Upper lobe of left lung (tissue), 6 donors: ENCODE measurements around the gene DLG2. TPM values are rescaled to one million over a fixed set of nuclear protein-coding genes. Genes with fewer than 3 reads are reported as not detected.
A peak's percentile ranks its signal among the peaks of the same experiment; 100 is the strongest.
"Not testable (repeated sequence)": the region's sequence is repeated elsewhere in the genome, so short reads cannot be mapped to it uniquely, and the experiment has no call there.

Experiments
- ATAC-seq, 2 donors: fragments of 200-7000 bp; cut with Tn5 transposase; one replicate each; pipeline ENCODE4 v1.9.1; 2022; ENCODE audit warnings: mild to moderate bottlenecking in 2 of 2, moderate library complexity in 2 of 2; ENCODE audit not compliant: low FRiP score in 2 of 2
- DNase-seq, 2 donors: peaks; one replicate each; pipeline ENCODE4 v3.0.0-alpha.2; 2019 to 2020
- H3K27ac ChIP-seq, 4 donors: fragments of 200-600 bp; sonication (generic); one replicate each; pipeline ENCODE4 v1.5.1; 2016 to 2019
- H3K27me3 ChIP-seq, 4 donors: fragments of 200-600 bp; sonication (generic); one replicate each; pipeline ENCODE4 v1.5.1; 2017 to 2019
- H3K36me3 ChIP-seq, 4 donors: fragments of 200-600 bp; sonication (generic); one replicate each; pipeline ENCODE4 v1.5.1; 2016 to 2019
- H3K4me1 ChIP-seq, 4 donors: fragments of 200-600 bp; sonication (generic); one replicate each; pipeline ENCODE4 v1.5.1; 2018 to 2019
- H3K4me3 ChIP-seq, 4 donors: fragments of 200-600 bp; sonication (generic); one replicate each; pipeline ENCODE4 v1.5.1; 2017 to 2019; ENCODE audit warnings: mild to moderate bottlenecking in 2 of 4, moderate library complexity in 1 of 4
- H3K9me3 ChIP-seq, 4 donors: fragments of 200-600 bp; sonication (generic); one replicate each; pipeline ENCODE4 v1.5.1; 2018 to 2019
- CTCF ChIP-seq, 6 experiments: fragments of 450-650 bp in 4 of 6; fragments of 200-600 bp in 2 of 6; sonication (generic) in 2 of 6; IDR thresholded peaks; one replicate each; pipeline ENCODE4 v1.5.1; 2016 to 2019; ENCODE audit warnings: antibody characterized with exemption in 6 of 6
- EP300 ChIP-seq, 4 donors: sonication (generic); formaldehyde crosslinking; IDR thresholded peaks; one replicate each; pipeline ENCODE4 v1.5.1; 2017; ENCODE audit warnings: antibody characterized with exemption in 4 of 4, control low read depth in 2 of 4
- POLR2A ChIP-seq, 4 donors: fragments of 450-650 bp; IDR thresholded peaks; one replicate each; pipeline ENCODE4 v1.5.1; 2016 to 2017; ENCODE audit warnings: antibody characterized with exemption in 4 of 4, mild to moderate bottlenecking in 2 of 4
- POLR2AphosphoS5 ChIP-seq, 2 donors: sonication (generic); formaldehyde crosslinking; IDR thresholded peaks; one replicate each; pipeline ENCODE4 v1.5.1; 2017; ENCODE audit warnings: antibody characterized with exemption in 2 of 2
- WGBS, 2 donors: methylation state at CpG; one replicate each; pipeline ENCODE4 v1.1.5; 2017 to 2018; 5-methylcytosine and 5-hydroxymethylcytosine counted together
- total RNA-seq, 6 donors: library from RNA; depleted of rRNA in 4 of 6; stranded (reverse); fragments of >200 nt in 4 of 6; gene quantifications; one replicate each; pipeline versions ENCODE4 v1.1.0 to v1.2.1, GENCODE V29; 2016 to 2021
- donor health status: DM: no; HTN: no; CAD: no; lungs with moderate emphysema.
- donor health status: DM: no; HTN: yes; CAD: no; lungs with severe emphysema.

Gene DLG2
- total RNA-seq, 6 donors from 2014 or later: 3.4 to 37.7 (median 9.1) TPM

GRCh38 chr11:84322211-84322610, 1304.9 kb downstream of the DLG2 start:
- no peak overlapping the region for H3K4me3 ChIP-seq
- no peak overlapping the region for H3K27ac ChIP-seq
- no peaks in the 10 kb centered on the region for H3K36me3 ChIP-seq
- H3K4me1 ChIP-seq: no peaks in the 10 kb centered on the region
- DNase-seq (no peak), ATAC-seq (no peak)
- H3K9me3 ChIP-seq: no peaks in the 10 kb centered on the region
- TF ChIP-seq POLR2A (IDR thresholded peaks at IDR 0.05): no peak
- no peak for TF ChIP-seq CTCF (IDR thresholded peaks at IDR 0.05)
- no peak for TF ChIP-seq POLR2AphosphoS5 (IDR thresholded peaks at IDR 0.05)
- no peak for TF ChIP-seq EP300 (IDR thresholded peaks at IDR 0.05)
- H3K27me3 ChIP-seq: no peaks in the 10 kb centered on the region

GRCh38 chr11:84319863-84320262, 1307.3 kb downstream of the DLG2 start:
- DNase-seq (no peak), ATAC-seq (no peak)
- H3K27ac ChIP-seq: no peak overlapping the region
- H3K9me3 ChIP-seq: no peaks in the 10 kb centered on the region
- H3K36me3 ChIP-seq: no peaks in the 10 kb centered on the region
- TF ChIP-seq POLR2A (IDR thresholded peaks at IDR 0.05): no peak
- TF ChIP-seq CTCF (IDR thresholded peaks at IDR 0.05): no peak
- TF ChIP-seq POLR2AphosphoS5 (IDR thresholded peaks at IDR 0.05): no peak
- TF ChIP-seq EP300 (IDR thresholded peaks at IDR 0.05): no peak
- 81 to 86% methylated on average over 2 of the region's 2 CpGs for WGBS, 2 donors
- H3K27me3 ChIP-seq: no peaks in the 10 kb centered on the region
- no peaks in the 10 kb centered on the region for H3K4me1 ChIP-seq
- H3K4me3 ChIP-seq: no peak overlapping the region

- TF ChIP-seq EP300 (IDR thresholded peaks at IDR 0.05): no peak
- no peak for TF ChIP-seq POLR2AphosphoS5 (IDR thresholded peaks at IDR 0.05)
- TF ChIP-seq POLR2A (IDR thresholded peaks at IDR 0.05): no peak
- no peak for TF ChIP-seq CTCF (IDR thresholded peaks at IDR 0.05)
- Histone ChIP-seq H3K36me3 (no peaks in the 10 kb centered on the region), H3K4me3 (peak overlapping the region in 1 of 4 donors; percentile 30), H3K27me3 (no peaks in the 10 kb centered on the region), H3K4me1 (no peaks in the 10 kb centered on the region), H3K9me3 (no peaks in the 10 kb centered on the region), H3K27ac (no peak overlapping the region)
- DNase-seq (peak in 1 of 2 donors; percentile 30), ATAC-seq (peak; percentile 55 to 64)
- 64 to 69% methylated on average over 15 of the region's 15 CpGs for WGBS, 2 donors
Measured at GRCh38 chr11:84316866-84317555, 1310.1 kb downstream of the DLG2 start.

- ATAC-seq: no peak
- no peak for DNase-seq
- TF ChIP-seq EP300 (IDR thresholded peaks at IDR 0.05) (no peak), POLR2AphosphoS5 (IDR thresholded peaks at IDR 0.05) (no peak), CTCF (IDR thresholded peaks at IDR 0.05) (no peak)
Measured at GRCh38 chr11:84313830-84314359, 1313.2 kb downstream of the DLG2 start.

GRCh38 chr11:84310268-84310667, 1316.9 kb downstream of the DLG2 start:
- no peak for TF ChIP-seq CTCF (IDR thresholded peaks at IDR 0.05)
- no peak for TF ChIP-seq POLR2AphosphoS5 (IDR thresholded peaks at IDR 0.05)
- no peak for TF ChIP-seq EP300 (IDR thresholded peaks at IDR 0.05)
- WGBS, 2 donors: 43 to 63% methylated on average over 1 of the region's 1 CpG
- Histone ChIP-seq H3K4me3 (no peak overlapping the region), H3K4me1 (no peaks in the 10 kb centered on the region), H3K9me3 (no peaks in the 10 kb centered on the region), H3K36me3 (no peaks in the 10 kb centered on the region), H3K27me3 (no peaks in the 10 kb centered on the region), H3K27ac (no peak overlapping the region)
- DNase-seq (no peak), ATAC-seq (no peak)

More at GRCh38 chr11:84313830-84314359, 1313.2 kb downstream of the DLG2 start:
- Histone ChIP-seq H3K4me1 (no peaks in the 10 kb centered on the region), H3K27ac (no peak overlapping the region), H3K36me3 (no peaks in the 10 kb centered on the region), H3K9me3 (no peaks in the 10 kb centered on the region), H3K27me3 (no peaks in the 10 kb centered on the region), H3K4me3 (no peak overlapping the region)
- WGBS, 2 donors: 76 to 86% methylated on average over 4 of the region's 4 CpGs

GRCh38 chr11:84308491-84308890, 1318.7 kb downstream of the DLG2 start:
- not testable (repeated sequence) for H3K27ac ChIP-seq, ATAC-seq, H3K36me3 ChIP-seq, H3K27me3 ChIP-seq, H3K4me3 ChIP-seq, H3K9me3 ChIP-seq, H3K4me1 ChIP-seq
- WGBS, 2 donors: 95 to 97% methylated on average over 16 to 29 of the region's 33 CpGs
- DNase-seq: peak in 1 of 2 donors; percentile 81
